GM13977 (cell line): ENCODE measurements around the gene ACR.

Experiments
- DNase-seq: peaks from one replicate; pipeline ENCODE4 v3.0.0; 2012; ENCODE audit warnings: low spot score
- CTCF ChIP-seq: IDR thresholded peaks from 2 replicates; pipeline ENCODE4 v1.5.1; 2012; ENCODE audit warnings: mild to moderate bottlenecking, control low read depth; ENCODE audit not compliant: insufficient read depth; ENCODE audit errors: extremely low read depth, missing control alignments
- in situ Hi-C: fragments of 300-500 bp; cut with MboI; formaldehyde crosslinking; loops from one replicate; pipeline ENCODE4 v1.12.0; 2022; ENCODE audit warnings: low sequenced_read_pairs, low pct_unique_long_range_greater_than_20kb, mixed read lengths, inconsistent platforms; ENCODE audit not compliant: unreplicated experiment

The ACR gene

DNA sequence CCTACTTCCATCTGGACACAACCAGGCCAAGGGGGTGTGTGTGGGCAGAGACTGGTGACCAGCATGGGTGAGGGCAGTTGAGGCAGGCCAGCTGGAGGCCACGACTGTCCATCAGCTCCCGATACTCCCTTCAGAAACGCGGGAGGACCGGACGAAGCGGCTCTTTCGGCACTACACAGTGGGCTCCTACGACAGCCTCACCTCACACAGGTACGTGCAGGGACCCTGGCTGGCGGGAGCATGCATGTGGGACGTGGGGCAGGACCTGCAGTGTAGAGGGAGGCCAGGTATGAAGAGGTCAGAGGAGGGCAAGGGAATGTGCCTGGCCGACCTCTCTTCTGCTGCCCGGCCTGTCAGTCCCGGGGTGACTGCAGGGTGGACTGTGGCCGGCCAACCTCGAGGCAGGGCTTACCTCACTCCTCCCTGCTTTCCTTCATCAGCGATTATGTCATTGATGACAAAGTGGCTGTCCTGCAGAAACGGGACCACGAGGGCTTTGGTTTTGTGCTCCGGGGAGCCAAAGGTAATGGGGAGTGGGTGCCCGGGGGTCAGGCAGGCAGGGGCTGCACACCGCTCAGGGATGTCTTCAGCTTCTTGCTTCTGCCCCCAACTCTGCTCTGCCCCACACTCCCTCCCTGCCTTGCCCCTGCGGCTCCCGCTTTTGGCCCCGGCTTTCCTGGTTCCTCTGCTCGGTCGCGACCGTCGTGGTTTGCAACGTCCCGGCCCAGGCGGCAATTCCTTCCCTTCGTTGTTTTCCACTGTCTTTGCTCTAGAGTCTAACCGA is 34.1 kb upstream of the ACR start:
- DNase-seq = no peak
- in situ Hi-C loops = no loop called here
- no peak for TF ChIP-seq CTCF

DNA sequence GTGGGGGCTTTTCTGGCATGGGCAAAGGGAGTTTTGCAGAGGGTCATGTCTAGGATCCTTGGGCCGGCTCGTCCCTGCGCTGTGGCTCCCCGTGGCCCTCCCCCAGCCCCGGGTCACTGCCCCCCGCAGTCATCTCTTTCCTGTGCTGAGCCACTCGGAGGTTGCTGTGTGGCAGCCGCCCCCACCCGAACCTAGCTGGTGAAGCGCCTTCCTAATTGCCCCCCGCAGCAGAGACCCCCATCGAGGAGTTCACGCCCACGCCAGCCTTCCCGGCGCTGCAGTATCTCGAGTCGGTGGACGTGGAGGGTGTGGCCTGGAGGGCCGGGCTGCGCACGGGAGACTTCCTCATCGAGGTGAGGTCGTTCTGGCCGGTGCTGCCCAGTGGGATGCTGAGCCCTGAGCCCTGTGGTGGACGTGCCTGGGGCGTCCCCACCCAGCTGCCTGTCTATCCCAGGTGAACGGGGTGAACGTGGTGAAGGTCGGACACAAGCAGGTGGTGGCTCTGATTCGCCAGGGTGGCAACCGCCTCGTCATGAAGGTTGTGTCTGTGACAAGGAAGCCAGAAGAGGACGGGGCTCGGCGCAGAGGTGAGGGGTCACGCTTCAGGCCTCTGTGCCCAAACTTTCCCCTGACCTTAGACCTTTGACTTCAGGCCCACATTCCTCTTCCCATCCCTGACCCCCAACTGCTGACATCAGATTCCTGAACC is 33.3 kb upstream of the ACR start:
- DNase-seq = no peak
- TF ChIP-seq CTCF = no peak
- in situ Hi-C loops = no loop called here

DNA sequence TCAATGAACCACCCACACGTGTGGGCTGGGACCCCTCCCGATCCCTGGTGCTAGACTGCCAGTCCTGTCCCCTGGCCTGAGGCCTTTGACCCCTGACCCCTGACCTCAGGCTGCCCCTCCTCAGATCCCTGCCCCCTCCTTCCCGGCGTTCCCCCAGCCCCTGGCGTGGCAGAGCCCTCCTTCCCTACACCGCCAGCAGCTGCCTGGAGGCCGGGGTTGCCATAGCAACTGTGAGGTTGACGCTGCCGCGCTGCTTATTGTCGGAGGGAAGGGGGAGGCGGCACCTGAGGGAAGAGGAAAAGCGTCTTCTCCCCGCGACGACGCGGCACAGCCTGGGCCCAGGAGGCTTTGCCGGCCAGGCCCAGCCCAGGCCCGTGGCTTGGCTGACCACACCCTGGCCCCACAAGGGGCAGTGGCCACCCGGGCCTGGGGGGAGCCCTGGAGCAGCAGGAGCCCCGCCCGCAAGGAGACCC is 32.7 kb upstream of the ACR start:
- no peak for TF ChIP-seq CTCF
- DNase-seq = no peak
- in situ Hi-C loops = no loop called here

DNA sequence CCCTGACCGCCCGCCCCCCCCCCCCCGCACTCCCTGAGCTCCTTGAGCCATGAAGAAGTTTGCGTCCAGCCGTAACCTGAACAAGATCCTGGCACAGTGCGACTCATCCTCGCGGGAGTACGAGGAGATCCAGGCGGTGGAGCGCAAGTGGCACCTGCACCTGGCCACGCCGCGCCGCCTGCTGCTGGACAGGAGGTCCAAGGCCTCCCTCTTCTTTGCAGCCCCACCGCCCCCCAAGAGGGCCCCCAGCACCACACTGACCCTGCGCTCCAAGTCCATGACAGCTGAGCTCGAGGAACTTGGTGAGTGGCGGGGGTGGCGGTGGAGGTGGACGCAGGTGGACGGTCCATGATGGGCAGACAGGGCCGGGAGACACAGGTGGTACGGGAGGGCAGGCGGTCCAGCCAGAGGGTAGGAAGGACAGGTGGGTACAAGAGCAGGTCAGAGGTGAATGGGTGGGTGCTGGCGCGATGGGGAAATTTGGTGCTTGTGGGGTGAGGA is 32.1 kb upstream of the ACR start:
- no peak for DNase-seq
- no peak for TF ChIP-seq CTCF
- in situ Hi-C loops = no loop called here

DNA sequence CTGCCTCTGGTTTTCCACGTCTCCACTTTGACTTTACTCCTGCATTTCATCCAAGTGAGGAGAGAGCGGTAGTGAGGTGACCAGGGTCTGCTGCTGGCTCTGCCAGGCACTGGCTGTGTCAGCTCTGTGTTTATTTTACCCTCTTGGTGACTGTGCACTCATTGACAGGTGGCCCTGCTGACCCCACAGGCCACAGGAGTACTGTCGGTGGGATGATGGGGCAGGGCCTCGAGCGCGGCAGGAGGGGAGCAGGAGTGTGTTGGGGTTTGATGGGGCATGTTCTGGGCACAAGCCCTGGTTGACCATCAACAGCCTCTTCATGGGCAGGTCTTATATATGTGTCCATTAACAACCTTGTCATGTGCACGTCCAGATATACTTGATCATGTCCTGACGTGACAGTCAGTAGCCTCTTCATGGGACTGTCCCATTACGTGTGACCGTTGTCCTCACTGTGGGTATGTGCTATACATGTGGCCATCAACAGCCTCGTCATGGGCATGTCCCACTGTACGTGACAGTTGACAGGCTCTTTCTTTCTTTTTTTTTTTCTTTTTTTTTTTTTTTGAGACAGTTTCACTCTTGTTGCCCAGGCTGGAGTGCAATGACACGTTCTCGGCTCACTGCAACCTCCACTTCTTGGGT is 31.4 kb upstream of the ACR start:
- DNase-seq = no peak
- no peak for TF ChIP-seq CTCF
- in situ Hi-C loops = no loop called here

- no peak for DNase-seq
- in situ Hi-C loops = no loop called here
- TF ChIP-seq CTCF = no peak
Measured at GRCh38 chr22:50708474-50708873, 29.5 kb upstream of the ACR start.
